ENCODE results near the gene PLXDC1.

- no peak for TF ChIP-seq POLR2A (IDR thresholded peaks at IDR 0.05; ENCODE audit: low read depth, low read length)
- TF ChIP-seq TAF1 (IDR thresholded peaks at IDR 0.05; ENCODE audit: low read depth, low read length), result no peak
- no peak for TF ChIP-seq POLR2AphosphoS5 (IDR thresholded peaks at IDR 0.05; ENCODE audit: low read depth, low read length)
- no peak for TF ChIP-seq SPI1 (IDR thresholded peaks at IDR 0.05; ENCODE audit: low read depth, low read length)
These were observed 137.2 kb downstream of the PLXDC1 start for GRCh38 chr17:39014044-39014794.

All from GM12891 (cell line).